Chondrocyte (in vitro differentiated cells): ENCODE data around the gene DHRS12. TPM values are rescaled to one million over a fixed set of nuclear protein-coding genes. Genes with fewer than 3 reads are reported as not detected.

ENCODE experiments used
- DNase-seq: peaks from one replicate; pipeline ENCODE4 v3.0.0; 2021; ENCODE audit warnings: mixed read lengths, low spot score
- H3K27ac Mint-ChIP-seq: one replicate; pipeline ENCODE4 v1.8.0; 2021; ENCODE audit warnings: mild to moderate bottlenecking, moderate library complexity, mixed read lengths; ENCODE audit not compliant: unreplicated experiment
- H3K27me3 Mint-ChIP-seq: 2 replicates; pipeline ENCODE4 v1.8.0; 2021; ENCODE audit warnings: low read depth, mixed read lengths
- H3K36me3 Mint-ChIP-seq: 2 replicates; pipeline ENCODE4 v1.8.0; 2021; ENCODE audit warnings: low read depth, mixed read lengths
- H3K4me1 Mint-ChIP-seq: 2 replicates; pipeline ENCODE4 v1.8.0; 2021; ENCODE audit warnings: low read depth, mild to moderate bottlenecking, mixed read lengths
- H3K4me3 Mint-ChIP-seq: one replicate; pipeline ENCODE4 v1.8.0; 2021; ENCODE audit warnings: mild to moderate bottlenecking, moderate library complexity, mixed read lengths; ENCODE audit not compliant: unreplicated experiment
- H3K9me3 Mint-ChIP-seq: 2 replicates; pipeline ENCODE4 v1.8.0; 2021; ENCODE audit warnings: low read depth, mixed read lengths
- CTCF ChIP-seq: fragments of 200-600 bp; sonication (generic); IDR thresholded peaks from 2 replicates; pipeline ENCODE4 v1.5.0; 2021; ENCODE audit warnings: antibody characterized with exemption, mild to moderate bottlenecking, moderate library complexity
- total RNA-seq: library from RNA; stranded (reverse); gene quantifications from 3 replicates; pipeline ENCODE4 v1.2.1, GENCODE V29; 2021

DHRS12 gene
- total RNA-seq, 1 donor from 2014 or later: 7.6 TPM

GRCh38 chr13:51769455-51770127, 34.4 kb downstream of the DHRS12 start:
- no peak for DNase-seq
- Mint-ChIP-seq H3K4me3 (no peak overlapping the region), H3K36me3 (peaks cover 4% of the 10 kb centered on the region), H3K27me3 (no peaks in the 10 kb centered on the region), H3K9me3 (no peaks in the 10 kb centered on the region), H3K4me1 (peaks cover 10% of the 10 kb centered on the region), H3K27ac (no peak overlapping the region)
- TF ChIP-seq CTCF: no peak

- Mint-ChIP-seq H3K4me3 (no peak overlapping the region), H3K27ac (no peak overlapping the region), H3K9me3 (no peaks in the 10 kb centered on the region), H3K27me3 (no peaks in the 10 kb centered on the region), H3K36me3 (peaks cover 4% of the 10 kb centered on the region), H3K4me1 (peaks cover 16% of the 10 kb centered on the region)
- DNase-seq: no peak
- TF ChIP-seq CTCF: no peak
Observed at GRCh38 chr13:51768976-51769375, 35.0 kb downstream of the DHRS12 start.

- Mint-ChIP-seq H3K4me3 (no peak overlapping the region), H3K36me3 (peaks cover 4% of the 10 kb centered on the region), H3K4me1 (peaks cover 17% of the 10 kb centered on the region), H3K9me3 (no peaks in the 10 kb centered on the region), H3K27me3 (no peaks in the 10 kb centered on the region), H3K27ac (no peak overlapping the region)
- DNase-seq: no peak
- peak; percentile 8 for TF ChIP-seq CTCF
Observed at GRCh38 chr13:51768378-51768921, 35.5 kb downstream of the DHRS12 start.

GRCh38 chr13:51767100-51767499, 36.9 kb downstream of the DHRS12 start:
- no peaks in the 10 kb centered on the region for H3K9me3 Mint-ChIP-seq
- peaks cover 17% of the 10 kb centered on the region for H3K4me1 Mint-ChIP-seq
- H3K36me3 Mint-ChIP-seq: peaks cover 4% of the 10 kb centered on the region
- peak; percentile 17 for TF ChIP-seq CTCF
- no peak overlapping the region for H3K4me3 Mint-ChIP-seq
- no peaks in the 10 kb centered on the region for H3K27me3 Mint-ChIP-seq
- no peak overlapping the region for H3K27ac Mint-ChIP-seq
- DNase-seq: no peak

- no peak for DNase-seq
Observed at GRCh38 chr13:51765142-51765515, 38.8 kb downstream of the DHRS12 start.

More at GRCh38 chr13:51765142-51765515, 38.8 kb downstream of the DHRS12 start:
- no peak for TF ChIP-seq CTCF
- Mint-ChIP-seq H3K4me3 (no peak overlapping the region), H3K27me3 (no peaks in the 10 kb centered on the region), H3K9me3 (no peaks in the 10 kb centered on the region), H3K27ac (no peak overlapping the region), H3K4me1 (peaks cover 17% of the 10 kb centered on the region), H3K36me3 (peaks cover 4% of the 10 kb centered on the region)
